HG03280 (cell line): Measurements from ENCODE around the gene ALG10B.

Experiments
- ATAC-seq: cut with Tn5 transposase; IDR thresholded peaks from one replicate; pipeline ENCODE4 v1.9.1; 2021; ENCODE audit warnings: mild to moderate bottlenecking, moderate library complexity; ENCODE audit not compliant: unreplicated experiment

ALG10B gene

DNA sequence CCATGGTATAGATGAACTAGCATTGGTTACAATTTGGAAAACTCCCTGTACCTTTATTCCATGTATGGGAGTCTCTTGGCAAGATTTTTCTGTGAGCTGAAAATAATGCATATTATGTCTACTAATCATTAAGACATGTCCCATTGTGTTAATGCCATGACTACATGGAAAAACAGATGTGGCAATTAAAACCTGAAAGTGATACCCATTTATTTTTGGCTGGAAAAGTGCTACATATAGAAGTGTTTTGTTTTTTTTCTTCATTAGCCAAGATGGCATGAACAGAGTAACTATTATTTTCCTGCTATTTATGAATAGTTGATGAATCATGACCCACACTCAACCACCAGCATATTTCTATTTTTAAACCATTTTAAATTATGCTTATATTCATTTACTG, 58.2 kb downstream of the ALG10B start:
- ATAC-seq: no peak
